Suprapubic skin (tissue), 4 donors: ENCODE measurements around the gene ESPNL. TPM values are rescaled to one million over a fixed set of nuclear protein-coding genes. Genes with fewer than 3 reads are reported as not detected.

Experiments
- DNase-seq, 2 donors: peaks; one replicate each; pipeline ENCODE4 v3.0.0-alpha.2; 2019; ENCODE audit warnings: low spot score in 2 of 2
- H3K27ac ChIP-seq: fragments of 200-600 bp; sonication (generic); one replicate; pipeline ENCODE4 v1.5.1; 2019
- H3K27me3 ChIP-seq: fragments of 200-600 bp; sonication (generic); one replicate; pipeline ENCODE4 v1.5.1; 2019
- H3K36me3 ChIP-seq: fragments of 200-600 bp; sonication (generic); one replicate; pipeline ENCODE4 v1.5.1; 2019
- H3K4me1 ChIP-seq: fragments of 200-600 bp; sonication (generic); one replicate; pipeline ENCODE4 v1.5.1; 2019
- H3K4me3 ChIP-seq: fragments of 200-600 bp; sonication (generic); one replicate; pipeline ENCODE4 v1.5.1; 2019; ENCODE audit warnings: mild to moderate bottlenecking
- H3K9me3 ChIP-seq: fragments of 200-600 bp; sonication (generic); one replicate; pipeline ENCODE4 v1.5.1; 2019
- EP300 ChIP-seq: sonication (generic); formaldehyde crosslinking; IDR thresholded peaks from one replicate; pipeline ENCODE4 v1.6.1; 2017; ENCODE audit warnings: antibody characterized with exemption
- POLR2A ChIP-seq, 2 donors: fragments of 450-650 bp; IDR thresholded peaks; one replicate each; pipeline ENCODE4 v1.6.1; 2017; ENCODE audit warnings: antibody characterized with exemption in 2 of 2, mild to moderate bottlenecking in 2 of 2, moderate library complexity in 2 of 2
- POLR2AphosphoS5 ChIP-seq, 3 donors: sonication (generic); formaldehyde crosslinking; IDR thresholded peaks; one replicate each; pipeline ENCODE4 v1.6.1; 2017; ENCODE audit warnings: antibody characterized with exemption in 3 of 3
- WGBS: methylation state at CpG from one replicate; pipeline ENCODE4 v1.1.5; 2018; 5-methylcytosine and 5-hydroxymethylcytosine counted together
- total RNA-seq, 4 donors: library from RNA; depleted of rRNA; stranded (reverse); fragments of >200 nt; gene quantifications; one replicate each; pipeline ENCODE4 v1.1.0, GENCODE V29; 2016
- TF ChIP-seq, protein P1 (sequence below), 2 donors: fragments of 200-600 bp in 1 of 2; fragments of 450-650 bp in 1 of 2; sonication (generic) in 1 of 2; IDR thresholded peaks; one replicate each; pipeline ENCODE4 v1.5.1; 2016 to 2019; ENCODE audit warnings: antibody characterized with exemption in 2 of 2, mild to moderate bottlenecking in 1 of 2, moderate library complexity in 1 of 2

ESPNL gene
- total RNA-seq, 4 donors from 2014 or later = 0.25 to 0.56 TPM; not detected in 2

DNA sequence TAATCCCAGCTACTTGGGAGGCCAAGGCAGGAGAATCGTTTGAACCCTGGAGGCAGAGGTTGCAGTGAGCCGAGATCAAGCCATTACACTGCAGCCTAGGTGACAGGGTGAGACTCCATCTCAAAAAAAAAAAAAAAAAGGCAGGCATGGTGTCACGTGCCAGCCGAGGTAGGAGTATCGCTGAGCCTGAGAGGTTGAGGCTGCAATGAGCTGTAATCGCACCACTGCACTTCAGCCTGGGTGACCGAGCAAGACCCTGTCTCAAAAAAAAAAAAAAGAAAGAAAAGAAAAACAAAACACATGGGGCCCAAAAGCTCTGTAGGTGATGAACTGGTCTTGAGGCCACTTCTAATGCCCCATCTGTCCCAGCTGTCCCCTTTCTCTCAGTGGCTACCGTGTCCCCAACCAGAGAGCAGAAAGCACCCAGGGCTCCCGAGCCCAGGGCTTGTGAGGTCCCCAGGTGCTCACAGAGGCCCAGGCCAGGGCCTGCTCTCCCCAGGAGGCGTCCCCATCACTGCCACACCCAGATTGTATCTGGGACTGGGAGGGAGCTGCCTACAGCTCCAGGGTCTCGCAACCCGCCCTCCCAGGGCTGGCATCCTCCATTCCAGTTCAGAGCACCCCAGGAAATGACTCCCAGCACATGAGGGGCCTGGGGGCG lies 46.9 kb downstream of the ESPNL start:
- H3K27ac ChIP-seq = no peak overlapping the region
- no peaks in the 10 kb centered on the region for H3K9me3 ChIP-seq
- DNase-seq = no peak
- H3K27me3 ChIP-seq = no peaks in the 10 kb centered on the region
- TF ChIP-seq POLR2A (IDR thresholded peaks at IDR 0.05) = no peak
- TF ChIP-seq, protein P1, sequence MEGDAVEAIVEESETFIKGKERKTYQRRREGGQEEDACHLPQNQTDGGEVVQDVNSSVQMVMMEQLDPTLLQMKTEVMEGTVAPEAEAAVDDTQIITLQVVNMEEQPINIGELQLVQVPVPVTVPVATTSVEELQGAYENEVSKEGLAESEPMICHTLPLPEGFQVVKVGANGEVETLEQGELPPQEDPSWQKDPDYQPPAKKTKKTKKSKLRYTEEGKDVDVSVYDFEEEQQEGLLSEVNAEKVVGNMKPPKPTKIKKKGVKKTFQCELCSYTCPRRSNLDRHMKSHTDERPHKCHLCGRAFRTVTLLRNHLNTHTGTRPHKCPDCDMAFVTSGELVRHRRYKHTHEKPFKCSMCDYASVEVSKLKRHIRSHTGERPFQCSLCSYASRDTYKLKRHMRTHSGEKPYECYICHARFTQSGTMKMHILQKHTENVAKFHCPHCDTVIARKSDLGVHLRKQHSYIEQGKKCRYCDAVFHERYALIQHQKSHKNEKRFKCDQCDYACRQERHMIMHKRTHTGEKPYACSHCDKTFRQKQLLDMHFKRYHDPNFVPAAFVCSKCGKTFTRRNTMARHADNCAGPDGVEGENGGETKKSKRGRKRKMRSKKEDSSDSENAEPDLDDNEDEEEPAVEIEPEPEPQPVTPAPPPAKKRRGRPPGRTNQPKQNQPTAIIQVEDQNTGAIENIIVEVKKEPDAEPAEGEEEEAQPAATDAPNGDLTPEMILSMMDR (IDR thresholded peaks at IDR 0.05) = no peak
- no peaks in the 10 kb centered on the region for H3K36me3 ChIP-seq
- WGBS = 79% methylated on average over 12 of the region's 13 CpGs
- H3K4me3 ChIP-seq = no peak overlapping the region
- peaks cover 19% of the 10 kb centered on the region for H3K4me1 ChIP-seq

DNA sequence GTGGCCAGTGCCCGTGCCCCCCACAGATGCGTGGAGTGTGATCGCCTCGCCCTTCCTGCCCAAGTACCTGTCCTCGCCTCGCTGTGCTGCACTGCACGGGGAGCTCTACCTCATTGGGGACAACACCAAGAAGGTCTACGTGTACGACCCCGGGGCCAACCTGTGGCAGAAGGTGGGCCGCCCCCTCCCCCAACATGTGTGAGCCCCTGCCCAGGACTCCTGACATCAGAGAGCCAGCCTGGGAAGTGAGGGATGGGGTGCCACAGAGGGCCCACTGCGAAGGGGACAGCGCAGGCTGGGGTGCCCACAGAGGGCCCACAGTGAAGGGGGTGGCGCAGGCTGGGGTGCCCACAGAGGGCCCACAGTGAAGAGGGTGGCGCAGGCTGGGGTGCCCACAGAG lies 48.8 kb downstream of the ESPNL start:
- Histone ChIP-seq H3K27me3 (no peaks in the 10 kb centered on the region), H3K4me1 (peaks cover under 1% of the 10 kb centered on the region), H3K36me3 (no peaks in the 10 kb centered on the region), H3K4me3 (no peak overlapping the region), H3K9me3 (no peaks in the 10 kb centered on the region), H3K27ac (no peak overlapping the region)
- no peak for DNase-seq
- WGBS = 100% methylated on average over 2 of the region's 15 CpGs
- no peak for TF ChIP-seq POLR2A (IDR thresholded peaks at IDR 0.05)
- TF ChIP-seq EP300 = no peak

DNA sequence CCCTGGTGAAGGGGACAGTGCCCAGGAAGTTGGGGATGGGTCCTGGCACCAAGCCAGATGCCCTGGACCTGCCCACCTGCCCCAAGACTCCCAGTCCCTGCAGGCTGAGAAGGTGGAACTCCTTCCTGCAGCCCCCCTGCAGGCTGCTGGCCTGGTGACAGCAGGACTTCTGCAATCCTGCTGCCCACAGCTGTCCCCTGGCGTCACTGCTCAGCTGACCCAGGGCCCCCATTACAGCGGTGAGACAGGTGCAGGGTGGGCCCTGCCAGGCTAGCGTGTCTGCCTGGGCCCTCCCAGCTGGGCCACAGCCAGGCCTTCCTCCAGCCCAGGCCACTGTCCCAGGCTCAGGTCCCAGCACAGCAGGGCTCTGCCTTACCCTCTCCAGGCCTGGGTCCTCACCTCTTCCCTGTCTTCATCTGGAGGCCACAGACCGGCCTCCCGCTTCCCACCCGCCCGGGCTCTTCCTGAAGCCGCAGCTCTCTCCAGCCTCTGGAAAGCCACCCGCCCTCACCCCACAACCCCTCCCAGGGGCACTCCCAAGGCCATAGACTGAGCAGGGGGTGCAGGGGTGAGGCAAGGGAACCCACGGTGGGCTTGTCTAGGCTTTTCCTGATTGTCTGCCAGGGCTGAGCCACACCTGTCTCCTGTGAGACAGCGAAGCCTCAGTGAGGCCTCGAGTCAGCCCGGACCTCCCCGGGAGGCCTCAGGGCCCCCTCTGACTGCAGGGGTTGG lies 49.9 kb downstream of the ESPNL start:
- WGBS = 71% methylated on average over 12 of the region's 14 CpGs
- Histone ChIP-seq H3K27me3 (no peaks in the 10 kb centered on the region), H3K4me1 (no peaks in the 10 kb centered on the region), H3K9me3 (no peaks in the 10 kb centered on the region), H3K4me3 (no peak overlapping the region), H3K36me3 (no peaks in the 10 kb centered on the region), H3K27ac (no peak overlapping the region)
- DNase-seq = no peak
- TF ChIP-seq, protein P1 (IDR thresholded peaks at IDR 0.05) = no peak
- no peak for TF ChIP-seq EP300
- no peak for TF ChIP-seq POLR2AphosphoS5 (IDR thresholded peaks at IDR 0.05)
- no peak for TF ChIP-seq POLR2A (IDR thresholded peaks at IDR 0.05)

DNA sequence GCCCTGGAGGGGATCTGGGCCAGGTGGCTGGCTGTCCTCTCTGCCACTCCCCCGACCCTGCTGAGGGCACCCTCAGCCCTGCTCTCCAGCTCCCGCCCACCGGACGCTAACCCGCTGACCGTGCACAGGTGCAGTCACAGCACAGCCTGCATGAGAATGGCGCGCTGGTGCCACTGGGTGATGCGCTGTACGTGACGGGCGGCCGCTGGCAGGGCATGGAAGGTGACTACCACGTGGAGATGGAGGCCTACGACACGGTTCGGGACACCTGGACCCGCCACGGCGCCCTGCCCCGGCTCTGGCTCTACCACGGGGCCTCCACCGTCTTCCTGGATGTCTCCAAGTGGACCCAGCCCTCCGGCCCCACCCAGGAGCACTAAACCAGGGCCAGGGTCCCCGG lies 50.5 kb downstream of the ESPNL start:
- Histone ChIP-seq H3K9me3 (no peaks in the 10 kb centered on the region), H3K4me1 (no peaks in the 10 kb centered on the region), H3K36me3 (no peaks in the 10 kb centered on the region), H3K4me3 (no peak overlapping the region), H3K27ac (no peak overlapping the region), H3K27me3 (no peaks in the 10 kb centered on the region)
- 92% methylated on average over 15 of the region's 25 CpGs for WGBS
- TF ChIP-seq EP300 (no peak), POLR2A (IDR thresholded peaks at IDR 0.05) (no peak), POLR2AphosphoS5 (IDR thresholded peaks at IDR 0.05) (no peak)
- TF ChIP-seq, protein P1 (IDR thresholded peaks at IDR 0.05) = no peak
- no peak for DNase-seq

DNA sequence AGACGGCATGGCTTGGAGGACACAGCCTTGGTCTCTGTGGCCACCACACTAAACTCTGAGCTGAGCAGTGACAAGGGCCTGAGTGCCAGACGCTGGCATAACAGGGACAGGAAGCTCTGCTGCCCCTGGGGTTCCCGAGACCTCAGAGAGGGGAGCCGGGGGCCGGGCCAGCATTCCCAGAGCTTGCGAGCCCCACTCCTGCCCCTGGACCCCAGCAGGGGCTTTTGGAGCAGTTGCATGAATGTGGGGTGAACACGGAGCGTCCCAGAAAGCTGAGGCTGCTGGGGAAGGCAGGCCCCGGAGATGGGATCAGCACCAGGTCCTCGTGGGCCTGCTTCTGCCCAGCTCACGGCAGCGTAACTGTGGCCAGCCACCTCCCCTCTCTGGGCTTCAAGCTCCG lies 51.1 kb downstream of the ESPNL start:
- TF ChIP-seq EP300 (no peak), POLR2A (IDR thresholded peaks at IDR 0.05) (no peak), POLR2AphosphoS5 (IDR thresholded peaks at IDR 0.05) (no peak)
- TF ChIP-seq, protein P1 (IDR thresholded peaks at IDR 0.05) = no peak
- H3K4me1 ChIP-seq = no peaks in the 10 kb centered on the region
- no peak for DNase-seq
- H3K27ac ChIP-seq = no peak overlapping the region
- 74% methylated on average over 2 of the region's 13 CpGs for WGBS
- H3K4me3 ChIP-seq = no peak overlapping the region
- H3K9me3 ChIP-seq = no peaks in the 10 kb centered on the region
- H3K36me3 ChIP-seq = no peaks in the 10 kb centered on the region
- H3K27me3 ChIP-seq = no peaks in the 10 kb centered on the region
